Eye (tissue), 1 donor: ENCODE measurements around the gene CISD3.
"Not testable (repeated sequence)": the region's sequence is repeated elsewhere in the genome, so short reads cannot be mapped to it uniquely, and the experiment has no call there.

Experiments used
- DNase-seq: peaks from one replicate; pipeline ENCODE4 v3.0.0-alpha.2; 2015

CISD3 gene

DNA sequence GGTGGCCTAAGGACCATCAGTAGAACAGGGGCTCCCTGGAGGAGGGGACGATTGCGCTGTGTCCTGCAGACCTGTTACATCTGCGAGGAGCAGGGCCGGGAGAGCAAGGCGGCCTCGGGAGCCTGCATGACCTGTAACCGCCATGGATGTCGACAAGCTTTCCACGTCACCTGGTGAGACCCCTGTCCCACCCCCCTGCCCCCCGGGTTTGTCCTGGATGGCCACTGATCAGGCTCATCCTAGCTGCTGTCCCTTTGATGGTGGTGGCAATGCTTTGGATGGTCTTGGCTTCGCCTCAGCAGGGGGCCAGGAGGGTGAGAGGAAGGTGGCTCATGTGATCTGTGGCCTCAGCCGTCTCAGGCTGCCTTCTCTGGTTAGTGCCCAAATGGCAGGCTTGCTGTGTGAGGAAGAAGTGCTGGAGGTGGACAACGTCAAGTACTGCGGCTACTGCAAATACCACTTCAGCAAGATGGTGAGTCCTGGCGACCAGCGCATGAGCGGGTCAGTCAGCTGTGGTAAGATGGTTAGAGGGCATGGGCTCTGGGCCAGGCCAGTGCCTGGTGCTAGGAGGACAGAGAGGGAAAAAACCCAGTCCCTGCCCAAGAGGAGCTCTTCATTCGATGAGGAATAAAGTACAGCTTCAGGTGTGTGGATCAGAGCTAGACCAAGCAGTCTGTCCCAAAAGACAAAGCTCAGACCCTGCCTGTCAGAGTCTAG is 20.9 kb upstream of the CISD3 start:
- DNase-seq = no peak

DNA sequence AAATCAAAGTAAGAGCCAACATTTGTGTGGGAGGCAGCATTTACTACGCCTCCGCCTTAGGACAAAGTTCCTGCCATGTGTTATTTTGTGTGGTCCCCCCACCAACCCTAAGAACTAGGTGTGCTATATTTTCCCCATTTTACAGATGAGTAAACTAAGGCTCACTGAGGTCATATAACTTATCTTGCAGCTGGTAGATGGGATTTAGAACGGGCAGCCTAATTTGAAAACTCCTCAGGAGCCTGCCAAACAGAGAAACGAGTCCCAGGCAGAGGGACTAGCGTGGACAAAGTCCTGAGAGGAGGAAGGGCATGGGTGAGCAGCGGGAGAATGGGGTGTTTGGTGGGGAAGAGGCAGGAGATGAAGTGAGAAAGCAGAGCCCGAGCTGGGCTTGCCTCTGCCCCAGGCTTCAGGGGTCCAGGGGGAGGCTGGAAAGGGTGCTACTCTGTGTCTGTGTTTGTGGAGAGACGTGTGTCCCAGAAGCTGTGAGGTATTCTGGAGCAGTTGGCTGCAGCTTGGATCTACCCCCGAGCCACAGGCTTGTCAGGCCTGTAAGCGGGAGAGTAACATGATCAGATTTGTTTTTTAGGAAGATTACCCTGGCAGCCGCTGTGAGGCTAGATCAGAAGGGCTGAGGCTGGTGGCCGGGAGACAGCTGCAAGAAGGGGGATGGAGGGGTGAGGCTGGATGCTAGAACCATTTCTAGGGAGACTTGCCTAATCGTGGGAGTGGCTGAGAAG is 20.1 kb upstream of the CISD3 start:
- no peak for DNase-seq

- no peak for DNase-seq
Observed at GRCh38 chr17:38710604-38710962, 19.6 kb upstream of the CISD3 start.

DNA sequence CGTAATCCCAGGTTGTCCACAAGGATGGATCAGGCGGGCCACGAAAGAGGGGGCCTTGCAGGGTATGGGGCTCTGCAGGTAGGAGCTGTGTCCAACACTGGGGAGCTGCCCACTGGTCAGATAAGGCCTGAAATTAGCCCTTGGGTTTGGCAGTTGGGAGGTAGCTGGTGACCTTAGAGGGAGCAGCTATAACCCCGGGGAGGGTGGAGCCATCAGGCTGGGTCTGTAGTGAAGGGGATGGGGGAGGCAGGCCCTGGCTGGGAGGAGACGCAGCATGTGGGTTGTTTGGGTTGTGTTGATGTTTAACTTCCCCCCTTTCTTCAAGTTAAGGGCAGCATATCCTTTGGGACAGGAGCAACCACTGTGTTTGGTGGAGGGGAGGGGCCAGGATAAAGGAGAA is 19.2 kb upstream of the CISD3 start:
- DNase-seq = no peak

DNA sequence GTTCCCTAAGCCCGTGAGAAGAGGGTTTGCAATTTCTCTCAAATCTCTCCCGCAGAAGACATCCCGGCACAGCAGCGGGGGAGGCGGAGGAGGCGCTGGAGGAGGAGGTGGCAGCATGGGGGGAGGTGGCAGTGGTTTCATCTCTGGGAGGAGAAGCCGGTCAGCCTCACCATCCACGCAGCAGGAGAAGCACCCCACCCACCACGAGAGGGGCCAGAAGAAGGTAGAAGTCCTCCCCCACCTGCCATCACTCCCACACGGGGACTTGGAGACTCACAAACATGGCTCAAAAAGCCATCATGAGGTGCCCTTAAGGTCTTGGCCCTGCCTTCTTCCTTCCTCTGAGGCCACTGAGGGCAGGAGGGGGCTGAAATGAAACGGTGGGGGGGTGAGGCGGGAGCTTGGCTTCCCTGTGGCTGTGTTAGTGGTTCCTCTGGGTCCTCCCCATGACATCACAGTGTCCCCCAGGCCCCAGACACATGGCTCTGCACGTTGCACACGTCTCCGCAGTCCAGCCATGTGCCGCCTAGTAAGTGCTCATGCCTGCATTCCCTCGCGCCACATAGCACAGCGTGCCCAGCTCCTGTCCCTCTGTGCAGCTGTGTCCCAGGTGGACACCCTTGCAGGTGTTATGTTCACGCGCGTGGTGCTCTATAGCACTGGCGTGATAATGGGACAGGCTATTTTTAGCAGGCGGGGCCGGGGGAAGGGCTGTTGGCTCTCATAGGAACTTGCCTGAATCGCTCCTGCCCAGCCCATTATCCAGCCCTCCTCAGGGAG is 18.2 kb upstream of the CISD3 start:
- no peak for DNase-seq

DNA sequence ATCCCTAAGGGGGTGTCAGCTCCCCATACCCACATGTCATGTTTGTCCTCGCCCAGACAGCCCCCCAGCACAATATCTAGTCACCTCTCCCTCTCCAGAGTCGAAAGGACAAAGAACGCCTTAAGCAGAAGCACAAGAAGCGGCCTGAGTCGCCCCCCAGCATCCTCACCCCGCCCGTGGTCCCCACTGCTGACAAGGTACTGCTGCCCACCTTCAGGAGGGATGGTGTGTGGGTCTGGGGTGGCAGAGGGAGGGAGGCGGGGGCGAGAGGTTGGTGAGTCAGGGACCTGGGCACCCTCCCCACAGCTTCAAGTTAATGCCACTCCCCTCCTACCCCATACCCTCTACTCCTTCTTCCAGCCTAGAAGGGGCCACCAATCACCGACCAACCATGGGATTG is 17.5 kb upstream of the CISD3 start:
- DNase-seq = no peak

DNA sequence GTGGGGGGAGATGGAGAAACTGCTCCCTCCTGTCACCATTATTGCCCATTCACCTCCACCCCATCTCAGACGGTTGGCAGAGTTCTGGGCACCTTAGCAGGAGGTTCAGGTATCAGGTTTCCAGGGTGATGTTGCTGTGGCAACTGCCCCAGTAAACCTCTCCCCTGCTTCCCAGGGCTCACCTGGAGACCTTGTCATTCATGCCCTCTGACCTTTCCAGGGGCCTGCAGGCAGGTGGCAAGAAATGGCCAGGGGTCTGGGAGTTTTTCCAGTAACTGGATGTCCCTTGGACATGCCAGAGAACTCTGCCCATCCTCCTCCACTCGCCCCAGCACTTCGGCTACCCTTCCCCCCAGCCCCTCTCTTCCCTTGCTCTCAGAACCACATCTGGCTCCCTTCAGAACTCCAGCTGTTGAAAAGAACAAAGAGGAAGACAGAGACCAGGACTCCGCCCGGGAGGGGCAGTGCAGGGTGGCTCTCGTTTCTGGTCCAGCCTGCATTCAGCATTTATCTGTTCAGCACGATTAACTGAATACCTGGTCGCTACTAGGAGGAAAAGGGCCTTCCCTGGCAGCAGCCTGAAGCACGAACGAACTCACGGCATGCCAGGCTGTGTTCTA is 16.6 kb upstream of the CISD3 start:
- DNase-seq = no peak

- no peak for DNase-seq
Observed at GRCh38 chr17:38715216-38715943, 14.8 kb upstream of the CISD3 start.

GRCh38 chr17:38716368-38717005 is 13.7 kb upstream of the CISD3 start:
- DNase-seq = no peak

- DNase-seq = no peak
Observed at GRCh38 chr17:38717139-38717745, 12.9 kb upstream of the CISD3 start.

DNA sequence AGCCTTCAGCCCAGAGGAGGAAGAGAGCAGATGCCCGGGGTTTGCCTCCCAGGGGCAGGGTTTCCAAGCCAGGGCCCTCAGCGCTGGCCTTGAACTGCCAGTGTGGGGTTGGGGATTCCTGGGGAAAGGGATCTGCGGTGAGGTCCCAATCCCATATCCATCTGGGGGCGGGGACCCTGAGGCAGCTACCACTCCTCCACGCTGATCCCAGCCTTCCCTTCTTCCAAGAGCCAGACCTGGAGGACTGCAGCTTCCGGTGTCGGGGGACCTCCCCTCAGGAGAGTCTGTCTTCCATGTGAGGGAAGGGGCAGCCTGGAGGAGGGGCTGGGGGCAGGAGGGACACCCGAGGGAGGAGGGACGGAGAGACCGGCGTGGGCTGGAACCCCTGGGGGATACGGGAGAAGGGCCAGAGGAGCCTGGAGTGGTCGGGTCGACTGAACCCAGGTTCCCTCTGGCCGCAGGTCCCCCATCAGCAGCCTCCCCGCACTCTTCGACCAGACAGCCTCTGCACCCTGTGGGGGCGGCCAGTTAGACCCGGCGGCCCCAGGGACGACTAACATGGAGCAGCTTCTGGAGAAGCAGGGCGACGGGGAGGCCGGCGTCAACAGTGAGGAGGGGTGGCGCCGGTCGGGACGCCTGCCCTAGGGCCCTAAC is 10.7 kb upstream of the CISD3 start:
- DNase-seq = no peak

GRCh38 chr17:38719943-38720641 is 10.0 kb upstream of the CISD3 start:
- DNase-seq = no peak

DNA sequence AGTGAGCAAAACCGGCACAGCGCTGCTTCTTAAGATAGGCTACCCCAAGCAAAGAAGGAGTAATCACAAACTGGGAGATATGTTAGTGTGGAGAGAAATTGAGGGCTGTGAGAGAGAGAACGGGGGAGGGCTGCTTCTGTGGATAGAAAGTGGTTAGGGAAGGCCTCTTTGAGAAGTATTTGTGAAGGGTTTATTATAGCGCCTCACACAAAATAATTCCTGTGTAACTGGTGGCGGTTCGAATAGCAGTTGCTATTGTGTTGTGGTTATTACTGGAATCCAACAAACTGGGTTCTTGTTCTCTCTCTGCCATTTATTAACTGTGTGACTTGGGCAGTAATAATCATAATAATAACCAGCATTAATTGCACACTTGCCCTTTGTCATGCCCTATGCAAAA is 9.2 kb upstream of the CISD3 start:
- DNase-seq = no peak

DNA sequence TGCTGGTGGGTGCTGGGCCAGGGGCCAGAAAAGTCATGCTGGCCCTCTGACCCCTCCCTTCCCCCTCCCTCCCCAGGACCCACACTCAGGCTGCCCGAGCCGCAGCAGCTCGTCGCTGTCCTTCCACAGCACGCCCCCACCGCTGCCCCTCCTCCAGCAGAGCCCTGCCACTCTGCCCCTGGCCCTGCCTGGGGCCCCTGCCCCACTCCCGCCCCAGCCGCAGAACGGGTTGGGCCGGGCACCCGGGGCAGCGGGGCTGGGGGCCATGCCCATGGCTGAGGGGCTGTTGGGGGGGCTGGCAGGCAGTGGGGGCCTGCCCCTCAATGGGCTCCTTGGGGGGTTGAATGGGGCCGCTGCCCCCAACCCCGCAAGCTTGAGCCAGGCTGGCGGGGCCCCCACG is 8.3 kb upstream of the CISD3 start:
- DNase-seq = no peak

- DNase-seq = no peak
Observed at GRCh38 chr17:38724337-38724988, 5.7 kb upstream of the CISD3 start.

DNA sequence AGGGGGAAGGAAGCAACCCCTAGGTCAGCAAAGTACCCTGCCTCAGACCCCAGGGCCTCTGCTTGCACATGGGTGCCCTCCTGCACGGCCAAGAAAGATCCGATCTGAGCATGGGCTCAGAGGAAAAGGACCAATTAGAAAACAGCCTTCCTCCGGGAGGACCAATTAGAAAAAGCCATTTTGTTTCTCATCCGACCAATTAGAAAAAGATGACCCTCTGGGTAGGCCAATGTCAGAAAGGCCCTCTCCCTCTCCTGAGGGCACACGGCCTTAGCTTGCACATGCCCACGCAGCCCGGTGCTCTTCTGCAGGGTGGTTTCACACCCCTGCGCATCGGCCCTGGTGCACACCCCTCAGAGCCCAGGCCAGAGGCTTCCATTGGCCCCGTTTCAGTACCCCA is 5.1 kb upstream of the CISD3 start:
- DNase-seq = no peak

- DNase-seq = not testable (repeated sequence)
Observed at GRCh38 chr17:38726145-38726544, 4.0 kb upstream of the CISD3 start.

GRCh38 chr17:38727736-38728135 is 2.4 kb upstream of the CISD3 start:
- DNase-seq = no peak

- no peak for DNase-seq
Observed at GRCh38 chr17:38728290-38728831, 1.8 kb upstream of the CISD3 start.
